BJ (cell line): ENCODE results near the gene KIF2A. TPM values are rescaled to one million over a fixed set of nuclear protein-coding genes. Genes with fewer than 3 reads are reported as not detected.
"Not testable (repeated sequence)": the region's sequence is repeated elsewhere in the genome, so short reads cannot be mapped to it uniquely, and the experiment has no call there.

Experiments
- CTCF ChIA-PET: fragments of 350-600 bp; formaldehyde crosslinking; extraction: SDS; loops from one replicate; lab custom pipeline; 2021; ENCODE audit warnings: antibody characterized with exemption, inconsistent platforms; lab: Yijun Ruan, JAX
- POLR2A ChIA-PET: fragments of 300-600 bp; sonication (Branson Sonifier 250); formaldehyde crosslinking; extraction: SDS; loops from one replicate; lab custom pipeline; 2021; ENCODE audit warnings: antibody characterized with exemption; lab: Charles Lee
- DNase-seq: peaks from one replicate; pipeline ENCODE4 v3.0.0-alpha.2; 2011; ENCODE audit warnings: low read depth
- H3K27me3 ChIP-seq: 2 replicates; pipeline ENCODE4 v1.6.0; 2011; ENCODE audit warnings: low read length; ENCODE audit not compliant: control insufficient read depth, insufficient read depth
- H3K36me3 ChIP-seq: 2 replicates; pipeline ENCODE4 v1.5.1; 2011; ENCODE audit warnings: low read length; ENCODE audit not compliant: control insufficient read depth, insufficient read depth
- H3K4me3 ChIP-seq: 2 replicates; pipeline ENCODE4 v1.5.1; 2011; ENCODE audit warnings: low read depth, mild to moderate bottlenecking, control low read depth, low read length
- polyA plus RNA-seq: library from polyadenylated mRNA; depleted of rRNA; stranded (reverse); fragments of >200 nt; gene quantifications from 2 replicates; pipeline ENCODE4 v1.2.3, GENCODE V29; 2011
- TF ChIP-seq, protein P1 (sequence below): IDR thresholded peaks from 2 replicates; pipeline ENCODE4 v1.5.1; 2011; ENCODE audit warnings: low read depth, mild to moderate bottlenecking, control low read depth, inconsistent platforms, low read length, moderate library complexity; ENCODE audit not compliant: insufficient read depth

Gene KIF2A
- polyA plus RNA-seq, 1 experiment = 11.6 TPM

DNA sequence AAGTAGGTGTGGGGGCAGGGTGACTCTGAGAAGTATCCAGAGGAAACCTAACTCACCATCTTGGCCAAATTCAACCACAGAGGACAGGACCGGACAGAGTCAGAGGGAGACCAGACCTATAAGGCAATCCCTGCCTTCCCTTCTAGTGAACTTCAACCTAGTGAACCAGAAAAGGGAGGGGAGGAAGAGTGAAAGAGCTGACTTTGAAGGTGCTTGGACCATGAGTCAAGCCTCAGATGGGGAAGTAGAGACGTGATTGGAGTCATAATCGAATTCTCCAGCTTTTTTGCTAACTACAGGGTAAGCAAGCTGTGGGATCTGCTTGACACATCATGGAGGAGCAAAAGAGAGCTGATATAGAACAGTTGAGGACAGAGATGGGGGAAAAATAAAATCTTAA, 18.8 kb upstream of the KIF2A start:
- TF ChIP-seq, protein P1, sequence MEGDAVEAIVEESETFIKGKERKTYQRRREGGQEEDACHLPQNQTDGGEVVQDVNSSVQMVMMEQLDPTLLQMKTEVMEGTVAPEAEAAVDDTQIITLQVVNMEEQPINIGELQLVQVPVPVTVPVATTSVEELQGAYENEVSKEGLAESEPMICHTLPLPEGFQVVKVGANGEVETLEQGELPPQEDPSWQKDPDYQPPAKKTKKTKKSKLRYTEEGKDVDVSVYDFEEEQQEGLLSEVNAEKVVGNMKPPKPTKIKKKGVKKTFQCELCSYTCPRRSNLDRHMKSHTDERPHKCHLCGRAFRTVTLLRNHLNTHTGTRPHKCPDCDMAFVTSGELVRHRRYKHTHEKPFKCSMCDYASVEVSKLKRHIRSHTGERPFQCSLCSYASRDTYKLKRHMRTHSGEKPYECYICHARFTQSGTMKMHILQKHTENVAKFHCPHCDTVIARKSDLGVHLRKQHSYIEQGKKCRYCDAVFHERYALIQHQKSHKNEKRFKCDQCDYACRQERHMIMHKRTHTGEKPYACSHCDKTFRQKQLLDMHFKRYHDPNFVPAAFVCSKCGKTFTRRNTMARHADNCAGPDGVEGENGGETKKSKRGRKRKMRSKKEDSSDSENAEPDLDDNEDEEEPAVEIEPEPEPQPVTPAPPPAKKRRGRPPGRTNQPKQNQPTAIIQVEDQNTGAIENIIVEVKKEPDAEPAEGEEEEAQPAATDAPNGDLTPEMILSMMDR = no peak
- H3K4me3 ChIP-seq = no peak overlapping the region
- H3K27me3 ChIP-seq = no peaks in the 10 kb centered on the region; the same call in 1 of the 2 replicates
- ChIA-PET POLR2A (no interaction called here), CTCF (interaction anchor here (1.4 kb wide), 1 partner anchor 9 kb away, joined by 3 read pairs; no protein-coding TSS in a partner anchor)
- DNase-seq = no peak
- no peaks in the 10 kb centered on the region for H3K36me3 ChIP-seq

DNA sequence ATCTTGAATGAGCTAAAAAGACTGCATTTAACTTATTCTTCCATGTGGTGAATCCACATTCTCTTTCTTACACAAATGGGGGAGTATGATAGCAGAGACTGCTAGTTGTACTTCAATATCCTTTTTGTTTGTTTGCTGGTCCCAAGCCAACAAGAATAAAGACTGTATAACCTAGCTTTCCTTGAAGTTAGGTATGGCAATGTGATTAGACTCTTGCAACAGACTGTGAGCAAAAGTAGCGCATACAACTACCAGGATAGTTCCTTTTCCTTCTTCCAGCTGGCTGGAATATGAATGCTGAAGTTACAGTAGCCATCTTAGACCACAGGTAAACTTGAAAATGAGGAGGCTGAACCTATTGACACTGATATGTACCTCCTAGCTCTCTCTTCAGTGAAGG, 17.9 kb upstream of the KIF2A start:
- Histone ChIP-seq H3K4me3 (no peak overlapping the region), H3K36me3 (no peaks in the 10 kb centered on the region), H3K27me3 (no peaks in the 10 kb centered on the region; the same call in 1 of the 2 replicates)
- TF ChIP-seq, protein P1 = no peak
- ChIA-PET POLR2A (no interaction called here), CTCF (interaction anchor here (1.4 kb wide), 1 partner anchor 8 kb away, joined by 3 read pairs; no protein-coding TSS in a partner anchor)
- no peak for DNase-seq

DNA sequence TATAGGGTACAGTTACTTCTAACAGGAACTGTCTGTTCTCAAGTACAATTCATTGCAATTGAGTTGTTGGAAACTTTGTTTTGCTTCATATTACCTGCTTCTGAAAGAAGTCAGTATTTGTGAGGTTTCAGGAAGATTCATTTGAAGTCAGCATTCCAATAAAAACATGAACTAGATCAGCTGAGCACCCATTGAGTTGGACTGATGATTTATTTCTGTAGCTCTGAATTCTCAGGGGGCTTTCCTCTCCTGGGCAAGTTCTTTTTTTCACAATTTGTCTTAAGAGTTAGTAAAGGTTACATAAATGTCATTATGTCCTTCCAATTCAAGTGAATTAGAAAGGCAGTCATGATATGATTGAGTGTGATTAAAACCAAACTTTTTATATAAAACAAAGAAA, 16.2 kb upstream of the KIF2A start:
- Histone ChIP-seq H3K27me3 (no peaks in the 10 kb centered on the region; the same call in 1 of the 2 replicates), H3K36me3 (no peaks in the 10 kb centered on the region), H3K4me3 (no peak overlapping the region)
- no peak for DNase-seq
- ChIA-PET POLR2A (no interaction called here), CTCF (no interaction called here)
- TF ChIP-seq, protein P1 = no peak

DNA sequence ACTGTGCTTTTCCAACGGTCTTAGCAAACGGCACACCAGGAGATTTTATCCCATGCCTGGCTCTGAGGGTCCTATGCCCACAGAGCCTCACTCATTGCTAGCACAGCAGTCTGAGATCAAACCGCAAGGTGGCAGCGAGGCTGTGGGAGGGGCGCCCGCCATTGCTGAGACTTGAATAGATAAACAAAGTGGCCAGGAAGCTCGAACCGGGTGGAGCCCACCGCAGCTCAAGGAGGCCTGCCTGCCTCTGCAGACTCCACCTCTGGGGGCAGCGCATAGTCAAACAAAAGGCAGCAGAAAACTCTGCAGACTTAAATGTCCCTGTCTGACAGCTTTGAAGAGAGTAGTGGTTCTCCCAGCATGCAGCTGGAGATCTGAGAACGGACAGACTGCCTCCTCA, 14.2 kb upstream of the KIF2A start:
- H3K36me3 ChIP-seq, H3K4me3 ChIP-seq, H3K27me3 ChIP-seq, POLR2A ChIA-PET, DNase-seq, CTCF ChIA-PET: not testable (repeated sequence)

DNA sequence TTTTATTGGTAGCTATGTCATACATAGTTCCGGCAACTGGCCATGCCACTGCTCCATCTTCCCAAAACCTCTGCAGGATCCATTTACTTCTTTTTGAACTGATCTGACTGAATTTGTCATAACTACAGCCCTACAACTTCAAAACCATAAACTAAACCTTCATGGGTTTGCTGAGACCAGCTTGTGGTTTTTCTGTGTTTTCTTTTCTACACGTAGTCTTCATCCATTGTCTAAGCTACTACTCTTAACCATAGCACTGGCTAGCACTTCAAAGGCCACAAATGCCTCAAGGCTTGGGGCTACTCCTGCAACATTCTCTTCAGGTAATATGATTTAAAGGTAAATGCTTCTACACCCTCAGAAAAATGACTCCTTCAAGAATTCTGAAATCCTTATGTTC, 9.0 kb upstream of the KIF2A start:
- ChIA-PET POLR2A (no interaction called here), CTCF (no interaction called here)
- Histone ChIP-seq H3K4me3 (no peak overlapping the region), H3K27me3 (peaks cover 3% of the 10 kb centered on the region; the same call in 1 of the 2 replicates), H3K36me3 (no peaks in the 10 kb centered on the region)
- DNase-seq = no peak
- TF ChIP-seq, protein P1 = no peak

DNA sequence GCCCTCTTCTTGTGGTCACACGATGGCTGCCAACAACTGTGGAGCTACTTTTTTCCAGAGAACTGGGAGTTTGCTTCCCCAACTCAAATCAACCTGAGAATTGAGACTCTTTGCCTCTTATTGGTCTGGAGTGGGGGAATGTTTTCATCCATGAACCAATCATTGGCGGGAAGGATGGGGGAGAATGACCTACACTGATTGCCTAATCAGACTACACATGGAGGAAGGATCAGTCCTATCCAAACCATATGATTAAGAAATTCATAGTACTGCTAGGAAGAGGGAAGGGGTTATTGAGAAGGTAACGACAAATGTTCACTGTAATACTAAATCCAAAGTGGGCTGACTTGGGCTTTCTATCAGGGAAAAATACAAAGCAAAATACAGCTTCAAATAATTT, 7.9 kb upstream of the KIF2A start:
- H3K36me3 ChIP-seq = no peaks in the 10 kb centered on the region
- peaks cover 3% of the 10 kb centered on the region; the same call in 1 of the 2 replicates for H3K27me3 ChIP-seq
- DNase-seq = no peak
- ChIA-PET POLR2A (no interaction called here), CTCF (no interaction called here)
- no peak overlapping the region for H3K4me3 ChIP-seq
- TF ChIP-seq, protein P1 = no peak
